AG08395 (cell line): ENCODE results near the gene KHDC3L.
"Not testable (repeated sequence)": the region's sequence is repeated elsewhere in the genome, so short reads cannot be mapped to it uniquely, and the experiment has no call there.

ENCODE experiments used
- DNase-seq: peaks from one replicate; pipeline ENCODE4 v3.0.0; 2012; ENCODE audit warnings: mixed read lengths, low spot score

KHDC3L gene

DNA sequence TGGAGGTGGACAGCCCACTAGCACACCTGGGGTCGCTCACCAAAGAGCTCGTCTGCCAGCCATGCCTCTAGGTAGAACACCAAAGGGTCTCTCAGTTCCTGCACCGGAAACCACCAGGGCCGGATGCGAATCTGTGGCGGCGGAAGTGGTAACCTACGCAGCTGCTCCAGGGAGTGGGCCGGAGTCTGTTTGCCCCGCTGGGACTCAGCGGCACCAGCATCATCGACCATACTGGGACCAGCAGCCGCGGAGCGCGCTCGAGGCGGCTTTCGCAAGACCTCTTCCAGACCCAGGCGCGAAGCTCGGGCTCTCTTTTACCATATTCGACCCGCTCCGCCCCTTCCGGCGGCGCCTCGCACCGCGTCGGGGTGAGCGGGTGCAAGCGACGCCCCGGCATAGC lies 7.1 kb downstream of the KHDC3L start, which contains the start of gene OOEP:
OOEP (minus strand) TSS at position 335 of the 400 bp plus-strand sequence; CDS start at position 230, 105 bp downstream.
- DNase-seq = no peak

DNA sequence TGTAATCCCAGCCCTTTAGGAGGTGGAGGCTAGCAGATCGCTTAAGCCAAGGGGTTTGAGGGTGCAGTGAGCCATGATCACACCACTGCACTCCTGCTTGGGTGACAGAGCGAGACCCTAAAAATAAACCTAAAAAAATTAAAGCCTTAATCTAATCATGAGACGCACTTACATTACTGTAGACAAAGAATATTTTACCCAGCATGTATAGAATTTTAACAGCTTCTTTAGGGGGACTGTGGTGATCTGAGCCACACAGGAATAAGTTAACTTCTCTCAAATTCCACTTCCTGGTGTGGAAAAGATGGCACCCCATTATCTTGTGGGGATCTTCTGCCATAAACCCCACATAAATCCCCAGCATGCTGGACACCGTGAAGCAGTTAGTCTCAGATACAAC lies 9.5 kb downstream of the KHDC3L start:
- no peak for DNase-seq

DNA sequence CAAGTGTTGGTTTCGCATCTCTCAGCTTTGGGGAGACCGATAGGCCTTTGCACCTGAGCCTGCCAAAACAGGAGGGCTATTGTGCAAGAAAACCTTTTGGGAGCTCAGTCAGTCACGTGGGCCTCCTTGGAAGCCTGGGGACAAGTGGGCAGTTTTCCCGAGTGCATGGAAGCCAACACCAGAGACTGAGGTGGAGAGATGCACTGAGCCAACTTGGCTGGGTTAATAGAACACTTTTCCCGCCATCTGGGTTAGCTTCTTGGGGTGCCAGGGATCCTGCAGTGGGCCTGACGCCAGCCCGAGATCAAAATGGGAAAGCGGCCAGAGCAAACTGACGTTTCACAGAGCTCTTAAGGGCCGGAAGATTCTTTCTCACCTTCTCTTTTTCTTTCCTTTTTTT lies 10.1 kb downstream of the KHDC3L start:
- no peak for DNase-seq

DNA sequence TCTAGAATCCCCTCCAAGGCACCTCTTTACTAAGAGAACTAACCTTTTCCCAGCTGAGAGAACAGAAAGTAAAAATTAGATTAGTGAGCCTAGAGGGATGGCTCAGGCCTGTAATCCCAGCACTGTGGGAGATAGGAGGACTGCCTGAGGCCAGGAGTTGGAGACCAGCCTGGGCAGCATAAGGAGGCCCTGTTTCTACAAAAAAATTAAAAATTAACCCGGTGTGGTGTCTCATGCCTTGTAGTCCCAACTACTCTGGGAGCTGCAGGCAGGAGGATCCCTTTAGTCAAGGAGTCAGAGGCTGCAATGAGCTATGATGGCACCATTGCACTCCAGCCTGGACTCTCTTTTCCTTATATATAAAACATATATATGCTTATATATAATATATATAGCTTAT lies 12.8 kb downstream of the KHDC3L start:
- DNase-seq = no peak

DNA sequence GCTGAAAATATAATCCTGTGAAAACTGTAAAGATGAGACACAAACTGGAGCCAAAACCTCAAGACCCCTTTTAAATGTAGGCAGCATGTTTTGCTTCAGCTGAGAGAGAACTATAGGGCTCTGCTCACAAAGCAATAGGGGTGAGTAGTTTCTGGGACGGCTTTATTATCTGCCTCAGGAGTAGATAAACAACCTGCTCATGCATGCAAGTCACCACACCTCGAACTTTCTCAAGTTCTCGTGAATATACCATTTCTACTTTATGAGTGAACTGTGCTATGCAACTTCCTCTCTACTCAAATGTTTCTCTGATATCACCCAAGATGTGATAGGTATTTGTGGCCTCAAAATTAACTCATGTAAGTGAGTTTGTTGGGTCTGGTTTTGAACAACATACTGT lies 14.8 kb downstream of the KHDC3L start:
- DNase-seq = no peak

DNA sequence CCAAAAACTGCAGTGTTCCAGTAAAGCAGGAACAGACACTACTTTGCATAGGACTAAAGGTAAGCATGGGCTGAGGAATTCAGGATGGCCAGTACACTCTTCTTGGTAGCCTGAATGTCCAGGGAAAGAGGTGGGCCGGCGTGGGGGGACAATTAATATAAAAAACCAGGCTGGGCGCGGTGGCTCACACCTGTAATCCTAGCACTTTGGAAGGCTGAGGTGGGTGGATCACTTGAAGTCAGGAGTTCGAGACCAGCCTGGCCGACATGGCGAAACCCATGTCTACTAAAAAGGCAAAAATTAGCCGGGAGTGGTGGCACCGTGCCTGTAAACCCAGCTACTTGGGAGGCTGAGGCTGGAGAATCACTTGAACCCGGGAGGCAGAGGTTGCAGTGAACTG lies 19.1 kb downstream of the KHDC3L start:
- DNase-seq = not testable (repeated sequence)

DNA sequence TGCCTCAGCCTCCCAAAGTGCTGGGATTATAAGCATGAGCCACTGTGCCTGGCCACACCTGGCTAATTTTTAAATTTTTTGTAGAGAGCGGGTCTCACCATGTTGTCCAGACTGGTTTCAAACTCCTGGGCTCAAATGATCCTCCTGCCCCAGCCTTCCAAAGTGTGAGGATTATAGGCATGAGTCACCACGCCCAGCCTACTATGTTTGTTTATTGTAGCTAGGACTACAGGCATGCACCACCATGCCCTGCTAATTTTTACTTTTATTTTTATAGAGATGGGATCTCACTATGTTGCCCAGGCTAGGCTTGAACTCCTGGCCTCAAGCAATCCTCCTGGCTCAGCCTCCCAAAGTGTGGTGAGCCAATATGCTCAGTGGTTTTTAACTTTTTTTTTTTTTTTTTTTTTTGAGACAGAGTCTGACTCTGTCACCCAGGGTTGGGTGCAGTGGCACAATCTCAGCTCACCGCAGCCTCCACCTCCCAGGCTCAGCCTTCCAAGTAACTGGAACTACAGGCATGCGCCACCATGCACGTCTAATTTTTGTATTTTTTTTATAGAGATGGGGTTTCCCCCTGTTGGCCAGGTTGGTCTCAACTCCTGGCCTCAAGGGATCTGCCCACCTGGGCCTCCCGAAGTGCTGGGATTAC lies 20.1 kb downstream of the KHDC3L start:
- no peak for DNase-seq

DNA sequence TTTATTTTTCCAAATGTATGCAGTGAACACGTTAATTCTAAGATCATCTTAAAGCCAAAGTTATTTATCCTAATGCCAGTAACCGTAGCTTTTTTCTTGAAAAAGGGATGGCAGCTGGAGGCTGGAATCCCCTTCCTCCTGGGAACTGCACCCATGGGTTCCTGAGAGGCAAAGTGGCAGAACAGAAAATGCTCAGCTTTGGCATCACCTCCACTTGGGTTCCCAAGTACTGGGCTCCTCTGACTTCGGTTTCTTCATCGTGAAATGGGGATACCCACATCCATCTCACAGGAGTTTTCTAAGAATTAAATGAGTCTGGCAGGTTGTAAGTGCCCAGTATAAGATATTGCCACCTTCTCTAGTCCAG lies 26.0 kb downstream of the KHDC3L start:
- DNase-seq = no peak

DNA sequence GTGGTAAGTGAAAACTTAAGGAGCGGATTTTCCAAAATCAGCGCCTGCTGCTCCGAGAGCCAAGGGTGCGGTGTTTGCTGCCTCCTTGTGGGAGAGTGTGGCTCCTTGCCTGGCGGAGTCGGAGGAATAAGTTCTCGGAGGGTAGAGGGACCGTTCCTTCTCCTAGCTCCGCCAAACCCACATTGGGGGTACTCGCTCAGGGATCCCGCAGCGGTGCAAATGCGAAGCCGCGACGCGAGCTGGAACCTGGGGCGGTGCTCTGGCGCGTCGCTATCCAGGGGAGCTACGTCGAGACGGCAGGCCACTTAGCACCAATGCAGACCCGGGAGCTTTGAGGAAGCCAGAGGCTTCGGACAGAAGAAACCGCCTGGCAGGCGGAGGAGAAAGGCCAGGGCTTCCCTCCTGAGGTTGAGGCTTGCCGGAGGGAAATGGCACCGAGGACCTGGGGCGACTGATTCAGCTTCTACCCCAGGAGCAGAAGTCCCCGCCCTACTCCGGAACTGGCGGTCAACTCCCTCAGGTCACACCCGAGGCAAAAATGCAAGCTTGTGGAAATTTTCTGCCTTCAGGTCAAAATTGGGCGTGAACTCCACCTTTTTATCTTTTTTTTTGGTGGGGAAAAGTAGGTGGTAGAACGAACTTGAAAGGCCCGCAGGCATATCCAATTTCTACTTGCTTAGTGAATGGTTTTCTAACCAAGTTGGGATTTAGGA lies 26.5 kb downstream of the KHDC3L start:
- peak; percentile 78 for DNase-seq

DNA sequence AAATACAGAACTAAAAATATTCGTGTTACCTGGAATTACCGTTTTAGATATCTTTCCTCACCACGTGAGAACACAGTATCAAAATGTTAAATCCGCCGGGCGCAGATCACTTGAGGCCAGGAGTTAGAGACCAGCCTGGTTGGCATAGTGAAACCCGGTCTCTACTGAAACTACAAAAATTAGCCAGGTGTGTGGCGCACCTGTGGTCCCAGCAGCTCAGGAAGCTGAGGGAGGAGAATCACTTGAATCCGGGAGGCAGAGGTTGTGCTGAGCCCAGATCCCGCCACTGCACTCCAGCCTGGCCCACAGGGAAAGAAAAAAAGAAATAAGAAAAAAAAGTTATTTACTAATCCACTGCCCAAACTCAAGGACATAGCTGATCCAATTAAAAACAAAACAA lies 27.4 kb downstream of the KHDC3L start:
- DNase-seq = no peak

DNA sequence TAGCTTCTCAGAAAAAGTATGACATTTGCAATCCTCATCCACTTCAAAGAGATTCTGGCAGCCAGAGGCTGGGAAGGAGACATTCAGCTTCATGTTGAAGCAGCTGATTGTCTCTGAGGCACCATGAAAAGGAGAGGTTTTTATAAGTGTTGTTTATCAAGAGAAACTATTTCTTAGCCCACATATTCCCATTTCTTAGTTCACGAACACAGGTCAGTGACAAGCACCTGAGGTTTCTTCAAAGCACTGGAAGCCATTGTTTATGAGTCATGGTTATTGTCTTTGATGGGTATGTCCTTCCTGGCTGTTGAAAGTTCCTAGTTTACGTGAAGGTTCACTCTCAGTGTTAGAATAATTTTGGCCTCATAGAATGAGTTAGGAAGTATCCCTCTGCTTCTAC lies 29.2 kb downstream of the KHDC3L start:
- DNase-seq = no peak

DNA sequence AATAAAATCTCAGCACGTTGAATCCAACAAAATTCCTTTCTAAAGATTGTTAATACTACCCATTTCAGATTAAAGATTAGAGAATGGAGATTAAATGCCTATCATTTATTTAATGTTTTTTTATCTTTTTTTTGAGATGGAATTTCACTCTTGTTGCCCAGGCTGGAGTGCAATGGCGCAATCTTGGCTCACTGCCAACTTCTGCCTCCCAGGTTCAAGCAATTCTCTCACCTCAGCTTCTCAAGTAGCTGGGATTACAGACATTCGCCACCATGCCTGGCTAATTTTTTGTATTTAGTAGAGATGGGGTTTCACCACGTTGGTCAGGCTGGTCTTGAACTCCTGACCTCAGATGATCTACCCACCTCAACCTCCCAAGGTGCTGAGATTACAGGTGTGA lies 29.7 kb downstream of the KHDC3L start:
- not testable (repeated sequence) for DNase-seq

DNA sequence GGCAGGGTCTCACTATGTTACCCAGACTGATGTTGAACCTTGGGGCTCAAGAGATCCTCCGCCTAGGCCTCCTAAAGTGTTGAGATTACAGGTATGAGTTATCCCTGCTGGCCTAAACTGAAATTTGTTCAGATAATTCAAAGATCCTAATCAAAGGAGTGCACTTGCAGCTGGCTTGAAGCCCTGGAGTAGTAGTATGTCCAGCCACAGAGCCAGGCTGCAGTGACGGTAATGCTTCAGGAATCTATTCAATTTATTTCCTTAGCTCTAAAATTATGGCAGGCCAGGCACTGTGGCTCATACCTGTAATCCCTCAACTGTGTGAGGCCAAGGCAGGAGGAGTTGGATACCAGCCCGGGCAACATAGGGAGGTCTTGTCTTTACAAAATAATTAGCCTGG lies 30.8 kb downstream of the KHDC3L start:
- DNase-seq = no peak

DNA sequence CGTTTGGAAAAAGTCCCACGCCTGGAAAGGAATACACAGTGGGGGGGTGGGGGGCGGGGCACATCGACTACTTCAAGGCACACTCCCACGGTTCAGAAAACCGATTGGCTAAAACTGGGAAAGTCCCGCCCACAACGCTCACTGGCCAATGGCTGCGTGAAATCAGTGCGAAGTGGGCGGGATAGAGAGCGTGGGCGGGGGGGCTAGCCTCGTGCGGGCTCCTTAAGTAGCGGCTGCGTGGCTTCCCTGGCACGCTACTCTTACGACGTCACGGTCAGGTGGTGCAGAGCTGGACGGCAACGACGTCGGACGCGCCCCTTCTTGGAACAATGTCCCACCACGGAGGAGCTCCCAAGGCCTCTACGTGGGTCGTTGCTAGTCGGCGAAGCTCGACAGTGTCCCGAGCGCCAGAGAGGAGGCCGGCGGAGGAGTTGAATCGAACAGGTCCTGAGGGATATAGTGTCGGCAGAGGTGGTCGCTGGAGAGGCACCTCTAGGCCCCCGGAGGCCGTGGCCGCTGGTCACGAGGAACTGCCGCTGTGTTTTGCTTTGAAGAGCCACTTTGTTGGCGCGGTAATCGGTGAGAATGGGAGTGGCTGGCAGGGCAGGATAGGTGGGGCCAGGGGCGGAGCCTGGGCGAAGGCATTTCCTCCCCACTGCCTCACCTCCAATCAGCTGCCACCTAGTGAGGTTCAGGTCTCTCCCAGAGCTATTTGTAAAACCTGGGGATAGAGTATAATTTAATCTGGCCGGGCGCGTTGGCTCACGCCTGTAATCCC lies 32.3 kb downstream of the KHDC3L start, which contains the start of gene DDX43:
DDX43 (plus strand) TSS at position 252 of the 778 bp plus-strand sequence; CDS start at position 330, 78 bp downstream.
- peak; percentile 6 for DNase-seq

DNA sequence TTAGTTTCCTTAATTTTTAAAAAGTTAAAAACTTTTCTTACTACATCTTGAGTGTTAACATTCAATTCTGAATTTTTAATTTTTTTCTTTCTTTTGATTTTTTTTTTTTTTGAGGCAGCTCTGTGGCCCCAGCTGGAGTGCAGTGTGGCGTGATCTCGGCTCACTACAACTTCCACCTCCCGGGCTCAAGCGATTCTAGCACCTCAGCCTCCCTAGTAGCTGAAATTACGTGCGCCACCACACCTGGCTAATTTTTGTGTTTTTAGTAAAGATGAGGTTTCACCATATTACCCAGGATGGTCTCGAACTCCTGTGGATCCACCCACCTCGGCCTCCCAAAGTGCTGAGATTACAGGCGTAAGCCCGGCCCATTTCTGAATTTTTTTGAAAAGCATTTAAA lies 33.4 kb downstream of the KHDC3L start:
- no peak for DNase-seq

DNA sequence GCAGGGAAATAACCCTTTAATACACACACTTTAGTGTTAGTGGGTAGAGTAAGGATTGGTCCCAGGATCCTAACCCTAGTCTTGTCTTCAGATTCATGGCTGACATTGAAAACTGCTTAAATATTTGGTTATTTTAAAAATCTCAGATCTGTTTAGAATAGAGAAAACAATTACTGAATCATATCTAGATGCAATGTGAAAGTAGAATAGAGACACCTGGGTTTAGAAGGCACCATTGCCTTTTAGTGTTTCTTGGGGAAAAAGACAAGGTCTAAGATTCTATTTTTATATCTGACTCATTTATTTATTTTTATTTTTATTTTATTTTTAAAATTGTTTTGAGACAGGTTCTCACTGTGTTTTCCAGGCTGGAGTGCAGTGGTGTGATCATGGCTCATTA lies 38.2 kb downstream of the KHDC3L start:
- DNase-seq = no peak

DNA sequence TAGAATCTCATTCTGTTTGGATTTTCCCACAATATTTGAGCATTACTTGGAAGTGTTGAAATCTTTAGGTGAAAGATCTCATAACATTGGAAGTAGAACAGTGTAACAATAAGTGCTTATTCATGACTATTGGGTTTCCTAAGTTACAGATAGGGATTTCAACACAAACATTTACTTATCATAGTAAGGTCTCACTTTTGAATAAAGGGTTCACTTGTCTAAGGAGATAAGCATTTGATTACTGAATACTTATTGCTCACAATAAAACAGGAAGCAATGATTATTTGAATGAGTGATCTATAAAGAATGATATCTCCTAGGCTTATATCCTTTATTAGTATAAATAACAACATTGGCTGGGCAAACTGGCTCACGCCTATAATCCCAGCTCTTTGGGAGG lies 46.9 kb downstream of the KHDC3L start:
- no peak for DNase-seq

DNA sequence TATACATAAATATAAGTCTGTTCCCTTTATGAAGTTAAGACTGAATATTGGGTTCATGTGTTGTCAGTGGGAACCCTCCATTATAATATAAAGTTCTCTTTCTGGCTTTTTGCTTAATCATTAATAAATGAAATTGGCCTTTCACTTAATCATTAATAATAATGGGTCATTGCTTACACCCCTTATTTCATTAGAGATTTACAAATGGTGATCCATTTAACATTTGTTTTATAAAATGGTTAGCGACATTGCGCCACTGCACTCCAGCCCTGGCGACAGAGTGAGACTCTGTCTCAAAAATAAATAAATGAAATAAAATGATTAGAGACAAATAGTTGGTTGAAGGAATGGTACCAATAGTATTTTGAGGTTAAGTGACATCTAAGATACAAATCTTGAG lies 50.6 kb downstream of the KHDC3L start:
- DNase-seq = no peak
